ENCODE measurements around the gene SLC22A31. TPM values are rescaled to one million over a fixed set of nuclear protein-coding genes. Genes with fewer than 3 reads are reported as not detected.

SLC22A31 gene
- total RNA-seq, 1 donor from 2014 or later = not detected

DNA sequence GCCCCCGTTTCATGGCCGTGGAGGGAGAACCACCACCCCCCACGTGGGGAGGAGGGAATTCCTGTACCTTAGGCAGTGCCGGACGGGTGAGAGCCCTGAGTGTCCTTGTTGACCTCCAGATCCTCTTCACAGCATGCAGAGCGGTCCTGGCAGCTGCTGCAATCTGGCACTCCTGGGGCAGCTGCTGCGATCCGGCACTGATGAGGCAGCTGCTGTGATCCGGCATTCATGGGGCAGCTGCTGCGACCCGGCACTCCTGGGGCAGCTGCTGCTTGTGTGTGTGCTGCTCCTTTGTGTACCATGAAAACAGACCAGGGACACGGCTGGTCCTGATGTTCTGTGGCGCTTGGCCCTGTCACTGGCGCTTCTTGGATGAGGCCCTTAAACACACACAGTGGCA lies 29.9 kb upstream of the SLC22A31 start:
- TF ChIP-seq, protein P1, sequence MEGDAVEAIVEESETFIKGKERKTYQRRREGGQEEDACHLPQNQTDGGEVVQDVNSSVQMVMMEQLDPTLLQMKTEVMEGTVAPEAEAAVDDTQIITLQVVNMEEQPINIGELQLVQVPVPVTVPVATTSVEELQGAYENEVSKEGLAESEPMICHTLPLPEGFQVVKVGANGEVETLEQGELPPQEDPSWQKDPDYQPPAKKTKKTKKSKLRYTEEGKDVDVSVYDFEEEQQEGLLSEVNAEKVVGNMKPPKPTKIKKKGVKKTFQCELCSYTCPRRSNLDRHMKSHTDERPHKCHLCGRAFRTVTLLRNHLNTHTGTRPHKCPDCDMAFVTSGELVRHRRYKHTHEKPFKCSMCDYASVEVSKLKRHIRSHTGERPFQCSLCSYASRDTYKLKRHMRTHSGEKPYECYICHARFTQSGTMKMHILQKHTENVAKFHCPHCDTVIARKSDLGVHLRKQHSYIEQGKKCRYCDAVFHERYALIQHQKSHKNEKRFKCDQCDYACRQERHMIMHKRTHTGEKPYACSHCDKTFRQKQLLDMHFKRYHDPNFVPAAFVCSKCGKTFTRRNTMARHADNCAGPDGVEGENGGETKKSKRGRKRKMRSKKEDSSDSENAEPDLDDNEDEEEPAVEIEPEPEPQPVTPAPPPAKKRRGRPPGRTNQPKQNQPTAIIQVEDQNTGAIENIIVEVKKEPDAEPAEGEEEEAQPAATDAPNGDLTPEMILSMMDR (conservative IDR thresholded peaks at IDR 0.05; ENCODE audit: low read depth, low read length) = no peak
- H3K4me3 ChIP-seq (ENCODE audit: low read depth, low read length) = no peak overlapping the region
- no peak for DNase-seq (ENCODE audit: low read depth)

- no peak for DNase-seq (ENCODE audit: low read depth)
- TF ChIP-seq, protein P1 (conservative IDR thresholded peaks at IDR 0.05; ENCODE audit: low read depth, low read length) = no peak
These were observed 24.3 kb upstream of the SLC22A31 start for GRCh38 chr16:89224665-89225064.

GRCh38 chr16:89222931-89223330 lies 22.6 kb upstream of the SLC22A31 start:
- H3K4me3 ChIP-seq (ENCODE audit: low read depth, low read length) = no peak overlapping the region
- DNase-seq (ENCODE audit: low read depth) = no peak
- TF ChIP-seq, protein P1 (conservative IDR thresholded peaks at IDR 0.05; ENCODE audit: low read depth, low read length) = no peak

More at GRCh38 chr16:89224665-89225064, 24.3 kb upstream of the SLC22A31 start:
- H3K4me3 ChIP-seq (ENCODE audit: low read depth, low read length) = no peak overlapping the region

- no peak for DNase-seq (ENCODE audit: low read depth)
- TF ChIP-seq, protein P1 (conservative IDR thresholded peaks at IDR 0.05; ENCODE audit: low read depth, low read length) = no peak
- H3K4me3 ChIP-seq (ENCODE audit: low read depth, low read length) = no peak overlapping the region
These were observed 21.3 kb upstream of the SLC22A31 start for GRCh38 chr16:89221604-89222003.

DNA sequence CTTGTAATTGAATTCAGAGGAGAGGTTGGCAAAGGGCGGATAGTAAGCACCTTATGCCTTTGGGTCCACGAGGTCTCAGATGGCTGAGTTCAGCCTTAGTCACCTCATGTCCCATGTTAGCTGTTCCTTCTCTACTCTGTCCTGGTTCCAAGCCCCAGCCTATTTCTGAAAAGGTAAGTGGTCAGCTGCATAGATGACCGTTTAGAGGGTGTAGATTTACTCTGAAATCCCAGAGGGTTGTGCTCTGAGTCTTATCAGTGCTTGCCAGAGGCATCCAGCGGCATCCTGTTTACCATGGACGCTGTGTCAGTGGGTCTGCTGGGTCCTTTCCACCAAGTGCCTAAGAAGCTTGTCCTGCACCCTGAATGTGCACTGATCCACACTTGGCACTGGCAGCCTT lies 19.0 kb upstream of the SLC22A31 start:
- TF ChIP-seq, protein P1 (conservative IDR thresholded peaks at IDR 0.05; ENCODE audit: low read depth, low read length) = no peak
- DNase-seq (ENCODE audit: low read depth) = no peak

GRCh38 chr16:89217388-89218191 lies 17.3 kb upstream of the SLC22A31 start, which contains the start of gene ZNF778:
Gene ZNF778 (plus strand): TSS chr16:89217703. CDS start chr16:89221128, 3,425 bp downstream.
- H3K4me3 ChIP-seq (ENCODE audit: low read depth, low read length) = peak within 1 kb of the TSS; percentile 99
- TF ChIP-seq, protein P1 (conservative IDR thresholded peaks at IDR 0.05; ENCODE audit: low read depth, low read length) = no peak
- DNase-seq (ENCODE audit: low read depth) = no peak

More for the DNA sequence above, 19.0 kb upstream of the SLC22A31 start:
- no peak overlapping the region for H3K4me3 ChIP-seq (ENCODE audit: low read depth, low read length)

- TF ChIP-seq, protein P1 (conservative IDR thresholded peaks at IDR 0.05; ENCODE audit: low read depth, low read length) = no peak
- H3K4me3 ChIP-seq (ENCODE audit: low read depth, low read length) = peak overlapping the region; percentile 99
- no peak for DNase-seq (ENCODE audit: low read depth)
These were observed 16.7 kb upstream of the SLC22A31 start for GRCh38 chr16:89217138-89217387.
